Astrocyte of the cerebellum (primary cell): ENCODE measurements around the gene GMPPB.
A peak's percentile ranks its signal among the peaks of the same experiment; 100 is the strongest.

ENCODE experiments used
- DNase-seq: peaks from one replicate; pipeline ENCODE4 v3.0.0-alpha.2; 2011; ENCODE audit warnings: low read depth
- H3K4me3 ChIP-seq: 2 replicates; pipeline ENCODE4 v1.5.1; 2011; ENCODE audit warnings: mild to moderate bottlenecking, low read depth, low read length, moderate library complexity
- in situ Hi-C: cut with HindIII; loops from 2 replicates; pipeline ENCODE4 v1.10.0; 2017; ENCODE audit warnings: low sequenced_read_pairs
- TF ChIP-seq, protein P1 (sequence below): IDR thresholded peaks from 2 replicates; pipeline ENCODE4 v1.5.1; 2012; ENCODE audit warnings: low read length, low read depth, moderate library complexity, mild to moderate bottlenecking; ENCODE audit errors: missing control alignments

Gene GMPPB

DNA sequence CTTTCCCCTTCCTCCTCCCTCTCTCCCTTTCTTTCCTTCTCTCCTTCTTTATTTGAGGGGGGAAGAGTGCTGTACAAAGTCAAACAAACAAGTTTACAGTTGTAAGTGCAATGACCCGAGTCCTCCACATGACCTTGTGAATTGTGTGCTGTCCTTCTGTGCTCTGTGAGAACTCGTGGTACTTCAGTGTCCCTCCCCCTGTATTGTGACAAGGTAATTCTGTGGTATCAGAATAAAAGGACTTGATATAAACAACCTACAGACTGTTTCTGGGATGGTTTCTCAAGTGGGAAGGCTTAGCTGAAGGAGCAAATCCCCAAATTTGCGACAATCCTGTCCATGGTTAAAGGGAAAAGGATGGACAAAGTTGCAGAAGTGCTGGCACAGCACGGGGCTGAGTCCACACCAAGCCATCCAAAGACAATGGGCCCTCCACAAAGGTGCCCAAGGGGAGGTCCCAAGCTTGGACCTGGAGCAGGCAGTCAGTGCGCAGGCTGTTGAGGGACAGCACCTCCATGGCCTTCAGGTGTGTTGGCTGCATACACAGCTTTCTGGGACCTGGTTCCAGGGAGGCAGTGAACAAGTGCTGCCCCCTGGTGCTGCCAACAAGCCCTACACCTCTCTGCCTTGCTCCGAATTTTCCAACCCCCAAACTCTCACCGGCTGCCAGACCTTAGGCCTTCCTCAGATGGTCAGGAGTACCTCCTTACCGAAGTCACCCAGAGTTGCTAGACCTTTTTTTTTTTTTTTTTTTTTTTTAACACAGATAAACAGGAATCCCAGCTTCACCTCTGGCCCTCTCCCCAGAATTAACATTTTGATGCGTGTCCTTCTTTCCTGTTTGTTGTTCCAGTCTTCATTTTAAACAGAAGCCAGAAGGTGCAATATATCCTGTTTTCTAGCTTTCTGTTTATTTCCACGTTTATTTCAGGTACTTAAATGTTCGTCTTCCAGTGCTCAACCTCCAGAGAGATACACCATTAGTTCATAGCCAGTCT is 52.2 kb downstream of the GMPPB start:
- peak; percentile 32 for DNase-seq
- TF ChIP-seq, protein P1, sequence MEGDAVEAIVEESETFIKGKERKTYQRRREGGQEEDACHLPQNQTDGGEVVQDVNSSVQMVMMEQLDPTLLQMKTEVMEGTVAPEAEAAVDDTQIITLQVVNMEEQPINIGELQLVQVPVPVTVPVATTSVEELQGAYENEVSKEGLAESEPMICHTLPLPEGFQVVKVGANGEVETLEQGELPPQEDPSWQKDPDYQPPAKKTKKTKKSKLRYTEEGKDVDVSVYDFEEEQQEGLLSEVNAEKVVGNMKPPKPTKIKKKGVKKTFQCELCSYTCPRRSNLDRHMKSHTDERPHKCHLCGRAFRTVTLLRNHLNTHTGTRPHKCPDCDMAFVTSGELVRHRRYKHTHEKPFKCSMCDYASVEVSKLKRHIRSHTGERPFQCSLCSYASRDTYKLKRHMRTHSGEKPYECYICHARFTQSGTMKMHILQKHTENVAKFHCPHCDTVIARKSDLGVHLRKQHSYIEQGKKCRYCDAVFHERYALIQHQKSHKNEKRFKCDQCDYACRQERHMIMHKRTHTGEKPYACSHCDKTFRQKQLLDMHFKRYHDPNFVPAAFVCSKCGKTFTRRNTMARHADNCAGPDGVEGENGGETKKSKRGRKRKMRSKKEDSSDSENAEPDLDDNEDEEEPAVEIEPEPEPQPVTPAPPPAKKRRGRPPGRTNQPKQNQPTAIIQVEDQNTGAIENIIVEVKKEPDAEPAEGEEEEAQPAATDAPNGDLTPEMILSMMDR: peak; percentile 93
- H3K4me3 ChIP-seq: no peak overlapping the region
- in situ Hi-C loops: no loop called here

DNA sequence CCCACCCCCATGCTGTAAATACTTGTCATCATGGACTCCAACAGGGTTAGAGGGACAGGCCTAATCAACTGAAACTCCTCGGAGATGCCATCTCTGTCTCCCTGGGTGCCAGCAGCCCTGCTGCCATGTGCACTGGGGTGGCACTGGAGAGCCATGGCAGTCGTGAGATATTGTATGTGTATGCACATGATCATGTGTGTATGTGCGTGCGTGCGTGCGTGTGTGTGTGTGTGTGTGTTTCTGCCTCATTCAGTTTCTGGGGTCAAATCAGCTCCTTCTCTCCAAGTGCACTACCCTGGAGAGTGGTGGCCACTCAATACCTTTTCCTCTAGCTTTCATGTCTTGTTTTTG is 52.8 kb downstream of the GMPPB start:
- H3K4me3 ChIP-seq: no peak overlapping the region
- no peak for DNase-seq
- in situ Hi-C loops: no loop called here
- TF ChIP-seq, protein P1: no peak
